Activated CD8-positive, alpha-beta memory T cell treated with anti-CD3 and anti-CD28 coated beads for 36 hours (primary cell): ENCODE results near the gene ALKBH6. TPM values are rescaled to one million over a fixed set of nuclear protein-coding genes. Genes with fewer than 3 reads are reported as not detected.
"Not testable (repeated sequence)": the region's sequence is repeated elsewhere in the genome, so short reads cannot be mapped to it uniquely, and the experiment has no call there.

Experiments used
- CTCF ChIA-PET: fragments of 350-600 bp; sonication (Branson Sonifier 250); formaldehyde crosslinking; loops from one replicate; lab custom pipeline; 2021; ENCODE audit warnings: antibody characterized with exemption; lab: Charles Lee
- POLR2A ChIA-PET: fragments of 350-600 bp; sonication (Branson Sonifier 250); formaldehyde crosslinking; loops from one replicate; lab custom pipeline; 2021; ENCODE audit warnings: antibody characterized with exemption; lab: Charles Lee
- total RNA-seq, 2 experiments: library from RNA; stranded (reverse); gene quantifications; one replicate each; pipeline ENCODE4 v1.2.3, GENCODE V29; 2021

Gene ALKBH6
- total RNA-seq, result 10 to 100 TPM; 35.2 to 36.7 TPM

DNA sequence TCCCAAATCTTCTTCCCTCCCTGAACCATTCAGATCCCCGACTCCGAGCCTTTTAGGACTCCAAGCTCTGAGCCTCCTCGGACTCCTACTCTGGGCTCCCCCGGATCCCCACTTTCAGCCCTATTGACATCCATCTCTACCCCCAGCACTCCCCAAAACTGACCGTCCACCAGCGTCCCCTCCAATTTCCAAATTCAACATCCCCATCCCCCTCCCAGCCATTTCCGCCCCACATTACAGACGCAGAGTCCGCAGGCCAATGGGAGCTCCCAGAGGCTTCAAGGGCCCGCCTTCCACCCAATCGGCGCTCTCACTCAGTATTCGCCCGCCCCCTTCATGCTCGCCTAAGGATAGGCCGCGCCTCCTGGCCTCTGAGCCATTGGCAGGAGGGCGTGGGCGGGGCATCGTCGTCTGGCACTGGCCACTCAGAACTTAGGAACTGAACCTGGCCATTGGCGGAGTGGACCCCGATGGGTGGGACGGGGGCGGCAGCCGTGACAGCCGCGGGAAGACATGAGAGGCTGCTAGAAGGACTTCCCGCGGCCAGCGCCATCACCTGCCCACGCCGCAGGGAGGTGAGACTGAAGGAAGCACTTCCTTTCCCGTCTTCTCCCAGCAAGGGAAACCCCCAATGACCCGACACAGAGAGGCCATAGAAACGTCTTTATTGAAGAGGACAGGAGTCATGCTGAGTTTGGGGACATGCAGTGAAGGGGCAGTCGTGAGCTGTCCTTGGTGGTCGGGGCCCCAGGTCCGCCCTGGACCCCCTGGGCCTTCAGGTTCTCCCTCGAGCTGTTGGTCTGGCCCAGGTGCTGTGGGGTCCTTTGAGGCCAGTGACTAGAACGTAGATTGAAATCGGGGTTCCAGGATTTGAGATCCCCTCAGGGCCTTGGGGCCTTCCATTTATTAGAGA is at the start of gene ALKBH6:
ALKBH6 (minus strand) TSS at position 202 of the 913 bp plus-strand sequence. CDS start 816 bp downstream, outside the sequence.
- ChIA-PET CTCF (interaction anchor here (0.6 to 2.1 kb wide), 2 partner anchors 40 to 131 kb away, joined by 3 to 5 read pairs; partner anchors contain the start of genes THAP8 and WDR62), POLR2A (interaction anchor here (0.5 to 1.0 kb wide), 4 partner anchors 90 to 578 kb away, joined by 3 to 4 read pairs (median 3); partner anchors contain the start of genes TBCB, ZNF146 and ZNF565)

DNA sequence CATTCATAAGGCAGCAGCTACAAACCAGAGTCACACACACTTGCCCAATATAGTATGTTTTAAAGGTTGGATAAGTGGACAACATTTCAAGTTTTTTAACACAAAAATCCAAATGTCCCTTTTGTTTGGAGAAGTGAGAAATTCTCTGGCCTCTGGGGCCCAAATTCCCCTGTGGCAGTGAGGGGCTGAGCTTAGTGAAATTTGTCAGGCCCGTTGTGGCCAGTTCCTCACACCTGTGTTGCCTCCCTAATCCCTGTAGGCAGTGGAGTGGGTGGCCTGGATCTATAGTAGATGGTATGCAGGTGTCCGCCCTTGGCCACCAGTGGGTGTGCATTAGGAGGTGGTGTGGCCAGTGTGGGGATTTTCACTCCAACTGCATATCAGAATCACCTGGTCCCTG is 47.4 kb upstream of the ALKBH6 start:
- ChIA-PET CTCF (interaction anchor here (0.6 to 1.1 kb wide), 6 partner anchors 38 to 369 kb away, joined by 3 to 5 read pairs (median 4); no protein-coding TSS in a partner anchor), POLR2A (interaction anchor here (0.7 kb wide), 1 partner anchor 264 kb away, joined by 3 read pairs; no protein-coding TSS in a partner anchor)

GRCh38 chr19:36060430-36060829 is 46.4 kb upstream of the ALKBH6 start:
- ChIA-PET CTCF (interaction anchor here (0.8 to 1.5 kb wide), 5 partner anchors 39 to 72 kb away, joined by 3 to 5 read pairs (median 4); partner anchors contain the start of genes POLR2I and TBCB), POLR2A (no interaction called here)

- ChIA-PET POLR2A (no interaction called here), CTCF (interaction anchor here (1.5 kb wide), 1 partner anchor 56 kb away, joined by 5 read pairs; the partner anchor contains the start of genes POLR2I and TBCB)
These were observed 45.3 kb upstream of the ALKBH6 start for GRCh38 chr19:36059180-36059910.

DNA sequence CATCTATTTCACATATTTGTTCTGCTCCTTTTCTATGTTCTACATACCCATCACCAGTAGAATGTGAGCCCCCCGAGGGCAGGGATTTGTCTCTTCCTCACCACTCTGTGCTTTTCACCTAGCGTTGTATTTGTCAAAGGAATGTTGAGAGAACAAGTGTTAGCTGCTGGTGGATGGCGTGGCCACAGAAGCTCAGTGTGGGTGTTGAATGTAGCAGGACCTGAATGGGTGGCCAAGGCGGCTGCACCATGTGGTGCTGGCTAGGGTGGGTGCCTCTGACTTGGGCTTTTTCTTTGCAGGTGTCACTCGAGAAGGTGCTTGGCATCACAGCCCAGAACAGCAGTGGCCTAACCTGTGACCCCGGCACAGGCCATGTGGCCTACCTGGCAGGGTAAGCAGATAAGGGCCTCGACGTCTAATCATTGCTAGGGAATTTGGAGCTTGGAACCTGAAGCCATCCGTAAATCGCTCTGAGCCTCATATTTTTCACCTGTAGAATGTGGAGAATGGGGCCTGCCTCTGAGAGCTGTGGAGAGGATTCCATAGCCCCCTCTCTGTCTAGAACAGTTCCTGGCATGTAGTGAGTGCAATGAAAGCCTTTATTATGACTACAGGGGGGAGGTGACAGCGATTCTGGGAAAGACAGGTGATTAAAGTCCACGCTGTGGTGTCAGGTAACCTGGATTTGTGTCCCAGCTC is 44.6 kb upstream of the ALKBH6 start:
- ChIA-PET CTCF (interaction anchor here (1.5 kb wide), 1 partner anchor 57 kb away, joined by 5 read pairs; the partner anchor contains the start of genes POLR2I and TBCB), POLR2A (no interaction called here)

- ChIA-PET CTCF (interaction anchor here (1.6 kb wide), 2 partner anchors 16 to 41 kb away, joined by 4 to 5 read pairs; partner anchors contain the start of gene ALKBH6), POLR2A (interaction anchor here (0.6 to 1.5 kb wide), 3 partner anchors 60 to 1591 kb away, joined by 3 to 4 read pairs (median 3); partner anchors contain the start of genes POLR2I and TBCB)
These were observed 41.0 kb upstream of the ALKBH6 start, which contains the start of gene WDR62 for GRCh38 chr19:36054733-36055686. TSS of gene WDR62 (plus strand) at chr19:36054897. CDS start at chr19:36054972, 75 bp downstream.

- CTCF ChIA-PET, result interaction anchor here (0.6 to 1.6 kb wide), 6 partner anchors 17 to 113 kb away, joined by 3 to 5 read pairs (median 4); partner anchors contain the start of genes ALKBH6 and POLR2I
- POLR2A ChIA-PET, result interaction anchor here (0.6 to 1.5 kb wide), 3 partner anchors 61 to 1590 kb away, joined by 3 to 4 read pairs (median 3); partner anchors contain the start of genes POLR2I and TBCB
These were observed 40.2 kb upstream of the ALKBH6 start, which contains the start of gene THAP8 for GRCh38 chr19:36054119-36054732. TSS of gene THAP8 (minus strand) at chr19:36054285. CDS start at chr19:36054217, 68 bp downstream.

GRCh38 chr19:36051637-36052036 is 37.6 kb upstream of the ALKBH6 start:
- ChIA-PET POLR2A (no interaction called here), CTCF (interaction anchor here (0.9 kb wide), 1 partner anchor 170 kb away, joined by 3 read pairs; no protein-coding TSS in a partner anchor)

GRCh38 chr19:36051236-36051635 is 37.2 kb upstream of the ALKBH6 start:
- CTCF ChIA-PET, result no interaction called here
- POLR2A ChIA-PET, result no interaction called here

DNA sequence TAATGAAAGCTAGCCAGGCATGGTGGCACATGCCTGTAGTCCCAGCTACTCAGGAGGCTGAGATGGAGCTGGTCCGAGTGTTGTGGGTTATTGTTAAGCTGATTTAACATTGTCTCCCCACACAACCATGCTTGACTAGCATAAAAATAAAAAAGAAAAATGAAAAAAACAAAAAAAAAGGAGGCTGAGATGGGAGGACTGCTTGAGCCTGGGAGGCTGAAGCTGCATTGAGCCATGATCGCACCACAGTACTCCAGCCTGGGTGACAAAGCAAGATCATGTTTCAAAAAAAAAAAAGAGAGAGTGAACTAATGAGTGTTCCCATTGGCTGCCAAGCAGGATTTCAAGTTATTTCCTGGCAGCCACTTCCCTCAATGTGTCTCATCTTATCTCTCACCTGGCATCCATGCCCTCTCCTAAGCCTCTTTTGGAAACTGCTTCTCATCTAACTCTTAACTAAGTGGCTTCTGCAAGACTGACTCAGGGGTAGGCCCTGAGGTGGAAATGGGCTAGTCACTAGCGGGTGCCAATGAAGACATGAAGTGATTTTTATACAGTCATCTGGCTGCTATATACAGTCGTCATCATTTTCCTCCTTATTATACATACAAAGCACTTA is 35.2 kb upstream of the ALKBH6 start:
- ChIA-PET CTCF (no interaction called here), POLR2A (interaction anchor here (0.5 kb wide), 1 partner anchor 66 kb away, joined by 3 read pairs; the partner anchor contains the start of gene POLR2I)

GRCh38 chr19:36047835-36048234 is 33.8 kb upstream of the ALKBH6 start:
- ChIA-PET POLR2A (no interaction called here), CTCF (no interaction called here)

DNA sequence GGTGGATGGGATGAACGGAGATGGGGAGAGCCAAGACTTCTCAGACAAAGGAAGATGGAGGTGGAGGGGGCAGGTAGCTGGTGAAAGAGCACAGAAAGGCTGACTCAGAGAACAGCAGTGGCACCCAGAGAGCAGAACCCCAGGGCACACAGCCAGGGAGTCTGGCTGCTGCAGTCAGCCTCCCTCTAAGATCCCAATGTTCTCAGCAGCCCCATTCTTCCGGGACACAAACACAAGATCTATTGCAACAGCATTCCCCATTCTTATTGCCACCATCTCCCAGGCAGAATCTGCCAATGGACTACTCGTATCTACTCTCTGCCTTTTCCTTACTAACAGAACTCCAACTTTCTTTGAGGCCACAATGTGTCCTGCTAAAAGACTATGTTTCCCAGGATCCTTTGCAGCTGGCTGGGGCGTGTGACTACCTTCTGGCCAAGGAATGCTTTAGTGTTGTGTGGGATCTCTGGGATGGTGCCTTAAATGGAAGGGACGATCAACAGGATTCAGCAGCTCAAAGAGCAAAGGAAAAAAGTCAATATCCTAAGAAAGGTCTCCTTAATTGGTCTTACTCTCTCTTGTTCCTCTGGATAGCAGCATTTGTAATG is 32.5 kb upstream of the ALKBH6 start:
- POLR2A ChIA-PET, result no interaction called here
- CTCF ChIA-PET, result no interaction called here

- ChIA-PET POLR2A (no interaction called here), CTCF (no interaction called here)
These were observed 29.9 kb upstream of the ALKBH6 start for GRCh38 chr19:36043952-36044351.

GRCh38 chr19:36041831-36042230 is 27.8 kb upstream of the ALKBH6 start:
- ChIA-PET CTCF (no interaction called here), POLR2A (interaction anchor here (0.6 kb wide), 1 partner anchor 65 kb away, joined by 4 read pairs; no protein-coding TSS in a partner anchor)

GRCh38 chr19:36041092-36041491 is 27.1 kb upstream of the ALKBH6 start:
- POLR2A ChIA-PET, result not testable (repeated sequence)
- CTCF ChIA-PET, result interaction anchor here (0.6 kb wide), 1 partner anchor 1108 kb away, joined by 3 read pairs; no protein-coding TSS in a partner anchor

GRCh38 chr19:36040495-36040894 is 26.5 kb upstream of the ALKBH6 start:
- CTCF ChIA-PET, result no interaction called here

More at GRCh38 chr19:36040495-36040894, 26.5 kb upstream of the ALKBH6 start:
- POLR2A ChIA-PET, result no interaction called here
